BLaER1 (cell line): Measurements from ENCODE around the gene FCRL5.

Source experiments
- H3K27ac ChIP-seq: shearing (Covaris generic); formaldehyde crosslinking; 2 replicates; pipeline ENCODE4 v1.8.1; 2022
- H3K27me3 ChIP-seq: shearing (Covaris generic); formaldehyde crosslinking; 2 replicates; pipeline ENCODE4 v1.8.1; 2022
- H3K36me3 ChIP-seq: shearing (Covaris generic); formaldehyde crosslinking; 2 replicates; pipeline ENCODE4 v1.8.1; 2022
- H3K4me1 ChIP-seq: shearing (Covaris generic); formaldehyde crosslinking; 2 replicates; pipeline ENCODE4 v1.8.1; 2022
- H3K4me2 ChIP-seq: shearing (Covaris generic); formaldehyde crosslinking; 2 replicates; pipeline ENCODE4 v1.8.1; 2022
- H3K4me3 ChIP-seq: shearing (Covaris generic); formaldehyde crosslinking; 2 replicates; pipeline ENCODE4 v1.8.1; 2022
- H3K9ac ChIP-seq: shearing (Covaris generic); formaldehyde crosslinking; 2 replicates; pipeline ENCODE4 v1.8.1; 2022
- H3K9me3 ChIP-seq: shearing (Covaris generic); formaldehyde crosslinking; 2 replicates; pipeline ENCODE4 v1.8.1; 2022
- H4K20me1 ChIP-seq: shearing (Covaris generic); formaldehyde crosslinking; 2 replicates; pipeline ENCODE4 v1.8.1; 2022
- Cebpa-rat ChIP-seq: shearing (Covaris generic); IDR thresholded peaks from 2 replicates; pipeline ENCODE4 v1.8.1; 2022

FCRL5 gene

DNA sequence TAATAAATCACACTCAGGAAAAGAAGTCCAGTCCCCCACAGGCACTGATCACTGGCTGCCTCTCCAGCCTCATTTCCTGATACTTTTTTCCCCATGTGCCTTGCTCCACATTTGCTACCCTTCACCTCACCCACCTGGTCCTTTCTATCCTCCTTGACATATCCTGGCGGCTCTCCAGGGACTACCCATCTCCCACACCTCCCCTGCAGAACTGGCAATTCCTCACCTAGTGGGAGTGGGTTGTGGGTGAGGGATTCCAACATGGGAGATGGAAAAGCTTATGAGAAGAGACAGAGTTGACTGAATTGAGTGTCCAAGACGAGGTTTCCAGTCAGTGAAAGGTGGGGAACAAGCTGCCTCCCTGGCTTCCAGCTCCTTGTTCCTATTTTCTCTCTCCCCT is 69.6 kb downstream of the FCRL5 start:
- H3K4me3 ChIP-seq: no peak overlapping the region
- no peak overlapping the region for H3K9ac ChIP-seq
- no peaks in the 10 kb centered on the region for H3K27me3 ChIP-seq
- H3K4me2 ChIP-seq: no peak overlapping the region
- H3K36me3 ChIP-seq: no peaks in the 10 kb centered on the region
- TF ChIP-seq Cebpa-rat: no peak
- H4K20me1 ChIP-seq: no peaks in the 10 kb centered on the region
- peaks cover 5% of the 10 kb centered on the region; the same call in 1 of the 2 replicates for H3K4me1 ChIP-seq
- no peak overlapping the region for H3K27ac ChIP-seq
- H3K9me3 ChIP-seq: peaks cover 33% of the 10 kb centered on the region

DNA sequence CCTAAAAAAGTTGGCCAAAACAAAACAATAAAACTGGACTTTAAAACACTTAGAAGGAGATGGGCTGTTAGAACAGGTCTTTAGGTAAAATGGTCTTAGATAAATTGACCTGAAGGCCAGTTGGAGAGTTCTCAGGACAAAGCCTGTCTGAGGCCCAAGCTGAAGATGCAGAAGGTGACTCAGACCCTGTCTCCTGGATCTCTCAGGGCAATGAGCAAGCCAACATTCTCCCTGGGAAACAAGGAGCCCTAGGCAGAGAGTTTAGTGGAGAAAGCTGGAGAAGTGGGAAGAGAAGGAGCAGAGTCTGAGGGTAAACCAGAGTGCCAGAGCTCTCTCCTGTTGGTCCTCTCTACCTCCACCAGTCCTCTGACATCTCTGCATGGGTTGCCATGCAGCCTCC is 70.1 kb downstream of the FCRL5 start:
- Histone ChIP-seq H3K9ac (no peak overlapping the region), H3K27ac (no peak overlapping the region), H3K9me3 (peaks cover 39% of the 10 kb centered on the region), H3K4me1 (peaks cover 5% of the 10 kb centered on the region; the same call in 1 of the 2 replicates), H3K27me3 (no peaks in the 10 kb centered on the region), H3K36me3 (no peaks in the 10 kb centered on the region), H4K20me1 (no peaks in the 10 kb centered on the region), H3K4me3 (no peak overlapping the region), H3K4me2 (no peak overlapping the region)
- TF ChIP-seq Cebpa-rat: no peak

DNA sequence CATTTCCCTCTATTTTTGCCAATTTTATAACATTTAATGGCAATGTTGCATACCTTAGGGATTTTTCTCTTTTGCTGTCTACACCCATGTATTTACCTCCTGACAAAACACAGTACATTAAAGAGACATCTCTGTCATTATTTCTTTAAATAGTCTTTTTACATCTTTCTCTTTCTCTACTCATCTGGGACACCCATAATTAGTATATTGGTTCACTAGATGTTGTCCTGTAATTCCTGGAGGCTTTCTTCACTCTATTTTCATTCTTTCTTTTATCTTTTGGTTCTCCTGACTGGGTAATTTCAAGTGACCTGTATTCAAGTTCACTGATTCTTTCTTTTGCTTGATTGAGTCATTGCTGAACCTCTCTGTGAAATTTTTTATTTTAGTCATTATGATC is 74.3 kb downstream of the FCRL5 start:
- H3K27me3 ChIP-seq: no peaks in the 10 kb centered on the region
- H3K9ac ChIP-seq: no peak overlapping the region
- no peak for TF ChIP-seq Cebpa-rat
- H3K9me3 ChIP-seq: peaks cover 59% of the 10 kb centered on the region
- no peaks in the 10 kb centered on the region for H4K20me1 ChIP-seq
- H3K36me3 ChIP-seq: no peaks in the 10 kb centered on the region
- 0 out of 2 replicates have a peak, but pooled peaks cover 5% of the 10 kb centered on the region for H3K4me1 ChIP-seq
- H3K4me2 ChIP-seq: no peak overlapping the region
- H3K4me3 ChIP-seq: no peak overlapping the region
- no peak overlapping the region for H3K27ac ChIP-seq

DNA sequence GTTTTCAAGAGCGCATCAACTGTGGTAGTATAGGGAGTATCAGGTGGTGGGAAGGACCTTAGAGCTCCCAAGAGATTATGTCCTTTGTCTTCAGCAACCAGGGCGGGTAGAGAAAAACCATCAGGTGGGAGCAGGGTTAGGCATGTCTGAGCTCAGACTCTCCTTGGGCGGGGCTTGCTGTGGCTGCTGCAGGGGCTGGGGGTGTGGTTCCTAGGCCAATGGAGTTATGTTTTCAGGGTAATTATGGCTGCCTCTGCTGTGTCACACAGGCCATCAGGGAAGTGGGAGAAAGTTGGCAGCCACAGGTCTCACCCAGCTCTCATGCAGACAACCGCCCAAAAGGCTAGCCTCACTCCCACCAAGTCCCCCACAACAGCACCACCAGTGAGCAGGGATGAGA is 74.9 kb downstream of the FCRL5 start:
- no peak for TF ChIP-seq Cebpa-rat
- Histone ChIP-seq H3K27me3 (no peaks in the 10 kb centered on the region), H3K4me2 (no peak overlapping the region), H3K27ac (no peak overlapping the region), H3K4me3 (no peak overlapping the region), H4K20me1 (no peaks in the 10 kb centered on the region), H3K36me3 (no peaks in the 10 kb centered on the region), H3K9me3 (peaks cover 59% of the 10 kb centered on the region), H3K4me1 (0 out of 2 replicates have a peak, but pooled peaks cover 2% of the 10 kb centered on the region), H3K9ac (no peak overlapping the region)

DNA sequence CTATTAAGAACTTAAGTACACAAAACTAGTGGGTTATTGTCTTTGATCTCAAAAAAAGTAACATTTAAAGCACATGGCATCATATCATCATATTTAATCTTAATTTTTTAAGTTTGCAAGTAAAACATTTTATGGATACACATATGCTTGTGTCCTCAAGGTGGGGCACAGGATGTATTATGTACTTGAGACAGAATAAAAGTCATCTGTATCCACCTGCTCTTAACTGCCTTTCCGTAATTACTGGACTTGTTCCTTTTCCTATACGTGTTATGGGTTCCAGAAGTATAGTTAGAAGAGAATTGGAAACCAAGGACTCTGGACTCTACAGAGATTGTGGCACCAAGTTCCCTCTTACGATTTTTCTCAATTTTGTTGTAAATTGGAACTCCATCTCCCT is 79.4 kb downstream of the FCRL5 start:
- no peak for TF ChIP-seq Cebpa-rat
- no peak overlapping the region for H3K4me3 ChIP-seq
- H3K27ac ChIP-seq: no peak overlapping the region
- H3K36me3 ChIP-seq: no peaks in the 10 kb centered on the region
- no peaks in the 10 kb centered on the region for H4K20me1 ChIP-seq
- H3K27me3 ChIP-seq: no peaks in the 10 kb centered on the region
- peaks cover 8% of the 10 kb centered on the region for H3K4me1 ChIP-seq
- H3K9me3 ChIP-seq: peaks cover 29% of the 10 kb centered on the region
- no peak overlapping the region for H3K4me2 ChIP-seq
- no peak overlapping the region for H3K9ac ChIP-seq

DNA sequence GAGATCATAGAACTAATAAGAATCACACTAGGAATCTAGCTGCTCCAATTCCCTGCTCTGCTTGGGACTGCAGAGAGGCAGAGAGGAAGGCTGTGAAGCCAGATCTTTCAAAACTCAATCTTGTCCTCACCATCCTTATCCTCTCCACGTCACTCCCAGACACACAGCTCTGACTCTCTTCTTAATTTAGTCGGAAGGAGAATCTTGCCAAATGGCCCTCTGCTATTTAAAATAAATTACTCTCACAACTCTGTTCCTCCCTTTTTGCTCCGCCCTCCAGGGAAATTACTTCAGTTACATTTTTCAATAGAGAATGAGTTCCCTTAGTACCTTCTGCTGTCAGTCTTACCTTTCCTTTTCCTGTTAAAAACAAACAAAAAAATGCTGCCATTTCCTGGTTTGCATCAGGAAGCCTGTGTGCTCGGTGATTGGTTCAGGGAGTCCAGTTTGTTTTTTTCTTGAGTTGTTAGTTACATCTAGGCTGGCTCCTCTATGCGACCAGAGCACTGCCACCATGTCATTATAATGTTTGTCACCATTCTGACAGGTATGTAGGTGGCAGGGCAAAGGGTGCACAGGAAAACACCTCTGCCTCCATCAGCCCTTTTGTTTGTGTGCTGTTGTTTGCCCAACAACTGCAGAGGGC is 80.1 kb downstream of the FCRL5 start:
- no peak for TF ChIP-seq Cebpa-rat
- no peaks in the 10 kb centered on the region for H4K20me1 ChIP-seq
- H3K4me2 ChIP-seq: no peak overlapping the region
- no peak overlapping the region for H3K9ac ChIP-seq
- no peaks in the 10 kb centered on the region for H3K27me3 ChIP-seq
- H3K9me3 ChIP-seq: peaks cover 21% of the 10 kb centered on the region
- H3K4me3 ChIP-seq: no peak overlapping the region
- no peak overlapping the region for H3K27ac ChIP-seq
- peaks cover 8% of the 10 kb centered on the region for H3K4me1 ChIP-seq
- H3K36me3 ChIP-seq: no peaks in the 10 kb centered on the region

DNA sequence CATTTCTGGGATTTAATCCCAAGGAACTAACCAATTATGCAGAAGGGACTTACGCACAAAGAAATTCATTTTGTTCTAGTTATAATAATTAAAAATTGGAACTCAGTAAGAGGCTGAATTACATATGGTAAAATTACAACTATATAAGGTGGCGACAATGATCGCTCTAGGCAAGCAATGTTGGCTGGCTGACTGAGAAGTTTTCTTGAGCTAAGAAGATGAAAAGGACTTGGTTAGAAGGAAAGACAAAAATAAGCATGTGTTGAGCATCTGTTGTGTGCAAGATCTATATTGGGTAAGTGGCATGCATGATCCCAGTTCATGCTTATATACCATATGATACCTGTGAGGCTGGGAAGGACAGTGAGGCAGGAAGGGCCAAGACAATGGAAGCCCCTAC is 80.8 kb downstream of the FCRL5 start:
- H3K4me3 ChIP-seq: no peak overlapping the region
- no peaks in the 10 kb centered on the region for H3K36me3 ChIP-seq
- H3K9ac ChIP-seq: no peak overlapping the region
- no peaks in the 10 kb centered on the region for H3K27me3 ChIP-seq
- H3K9me3 ChIP-seq: peaks cover 16% of the 10 kb centered on the region
- H3K4me1 ChIP-seq: peaks cover 8% of the 10 kb centered on the region
- no peaks in the 10 kb centered on the region for H4K20me1 ChIP-seq
- no peak overlapping the region for H3K27ac ChIP-seq
- no peak overlapping the region for H3K4me2 ChIP-seq
- no peak for TF ChIP-seq Cebpa-rat

DNA sequence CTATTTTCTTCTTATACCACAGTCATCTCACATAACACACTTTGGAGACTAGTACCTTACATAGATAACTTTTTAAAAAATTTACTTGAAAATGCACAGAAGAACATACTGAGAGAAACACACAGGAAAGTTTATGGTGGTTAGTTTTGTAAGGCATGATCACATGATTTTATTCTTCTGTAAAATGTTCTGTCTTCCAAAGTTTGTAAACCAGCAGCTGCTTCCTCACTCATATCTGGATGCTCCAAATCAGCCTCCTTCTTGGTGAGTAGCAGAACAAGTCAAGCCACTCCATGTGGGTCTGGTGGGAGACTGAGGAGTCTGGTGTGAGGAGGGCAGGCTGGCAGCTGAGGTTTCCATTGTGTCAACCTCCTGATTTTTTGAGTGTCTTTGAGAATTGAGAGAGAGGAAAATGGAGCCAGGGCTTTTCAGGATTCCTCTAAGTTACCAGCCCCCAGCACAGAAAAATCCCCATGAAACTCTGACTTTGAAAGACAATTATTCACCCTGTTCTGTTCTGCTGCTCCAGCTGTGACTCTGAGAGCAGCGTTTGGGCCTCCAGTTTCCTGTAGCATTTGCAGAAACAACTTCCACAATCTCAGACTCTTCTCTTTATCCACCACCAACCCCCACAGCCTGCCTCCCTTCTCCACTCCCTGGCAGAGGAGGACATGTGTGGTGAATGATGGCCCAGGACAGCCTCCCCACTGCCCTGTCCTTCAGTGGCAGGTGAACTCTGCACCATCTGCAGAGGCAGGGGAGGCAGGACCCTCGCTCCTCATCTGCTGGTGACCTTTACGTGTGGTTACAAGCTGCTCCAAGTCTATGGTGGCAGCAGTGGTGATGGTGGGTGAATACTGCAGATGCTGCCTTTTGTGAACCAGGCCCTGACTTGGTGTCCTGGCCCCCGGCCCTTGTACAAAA is 82.3 kb downstream of the FCRL5 start:
- H4K20me1 ChIP-seq: no peaks in the 10 kb centered on the region
- peaks cover under 1% of the 10 kb centered on the region; the same call in 1 of the 2 replicates for H3K9me3 ChIP-seq
- H3K4me2 ChIP-seq: no peak overlapping the region
- no peak overlapping the region for H3K27ac ChIP-seq
- no peaks in the 10 kb centered on the region for H3K36me3 ChIP-seq
- peaks cover 8% of the 10 kb centered on the region for H3K4me1 ChIP-seq
- TF ChIP-seq Cebpa-rat: no peak
- H3K27me3 ChIP-seq: no peaks in the 10 kb centered on the region
- no peak overlapping the region for H3K9ac ChIP-seq
- H3K4me3 ChIP-seq: no peak overlapping the region

DNA sequence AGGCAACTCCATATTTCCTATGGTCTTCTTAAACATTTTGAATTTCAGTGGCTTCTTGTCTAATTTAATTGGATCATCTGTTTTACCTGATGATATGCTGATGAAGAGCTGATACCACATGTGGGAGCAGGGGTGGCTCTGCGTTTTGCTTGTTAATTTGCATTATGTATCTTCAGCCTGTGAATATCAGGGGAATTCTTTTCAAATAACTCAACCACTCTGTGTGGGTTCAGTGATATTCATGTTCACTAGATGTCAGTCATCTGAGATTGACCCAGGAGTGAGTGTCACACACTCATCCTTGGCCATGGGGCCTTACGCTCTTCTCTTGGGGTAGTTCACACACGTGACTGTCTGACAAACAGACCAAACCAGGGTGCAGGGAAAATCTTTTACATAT is 83.0 kb downstream of the FCRL5 start:
- no peaks in the 10 kb centered on the region for H3K27me3 ChIP-seq
- no peaks in the 10 kb centered on the region for H3K9me3 ChIP-seq
- no peaks in the 10 kb centered on the region for H4K20me1 ChIP-seq
- H3K36me3 ChIP-seq: no peaks in the 10 kb centered on the region
- peaks cover 8% of the 10 kb centered on the region for H3K4me1 ChIP-seq
- no peak overlapping the region for H3K4me3 ChIP-seq
- no peak overlapping the region for H3K27ac ChIP-seq
- H3K4me2 ChIP-seq: no peak overlapping the region
- no peak for TF ChIP-seq Cebpa-rat
- no peak overlapping the region for H3K9ac ChIP-seq

DNA sequence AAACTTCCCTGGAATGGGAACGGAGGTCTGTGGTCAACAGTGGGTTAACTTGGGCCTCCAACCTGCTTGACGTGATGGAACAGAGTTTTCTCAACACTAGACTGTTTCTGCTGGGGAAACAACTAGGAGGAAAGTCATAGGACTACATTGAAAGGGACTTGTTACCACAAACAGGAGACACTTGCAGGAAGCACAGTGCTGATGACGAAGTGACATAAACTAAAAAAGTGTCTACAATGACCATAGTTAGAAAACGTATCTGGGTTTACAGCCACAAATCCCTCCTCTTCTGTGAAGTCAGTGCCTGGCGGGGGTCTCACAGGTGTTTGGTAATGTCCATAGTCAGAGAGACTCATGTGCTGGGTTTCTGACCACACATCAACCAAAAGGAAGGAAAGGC is 86.3 kb downstream of the FCRL5 start:
- no peaks in the 10 kb centered on the region for H3K36me3 ChIP-seq
- H4K20me1 ChIP-seq: no peaks in the 10 kb centered on the region
- H3K27me3 ChIP-seq: no peaks in the 10 kb centered on the region
- TF ChIP-seq Cebpa-rat: no peak
- no peaks in the 10 kb centered on the region for H3K9me3 ChIP-seq
- H3K4me2 ChIP-seq: no peak overlapping the region
- H3K9ac ChIP-seq: no peak overlapping the region
- H3K4me1 ChIP-seq: peaks cover 8% of the 10 kb centered on the region
- H3K4me3 ChIP-seq: no peak overlapping the region
- no peak overlapping the region for H3K27ac ChIP-seq
